Naive thymus-derived CD8-positive, alpha-beta T cell (primary cell): ENCODE results near the gene CDK2. TPM values are rescaled to one million over a fixed set of nuclear protein-coding genes. Genes with fewer than 3 reads are reported as not detected.

ENCODE experiments used
- ATAC-seq, 2 donors: fragments of 150-1000 bp; cut with Tn5 transposase in 1 of 2; sonication (Bioruptor Pico), chemical (Tn5 transposase) in 1 of 2; 1 replicate in 1 of 2; 2 replicates in 1 of 2; pipeline ENCODE4 v1.10.0; 2021; ENCODE audit warnings: mild to moderate bottlenecking in 2 of 2, moderate library complexity in 2 of 2
- POLR2A ChIA-PET: fragments of 350-600 bp; sonication (Branson Sonifier 250); formaldehyde crosslinking; loops from one replicate; lab custom pipeline; 2021; ENCODE audit warnings: antibody characterized with exemption; lab: Charles Lee
- DNase-seq, 10 donors: peaks; one replicate each; pipeline versions ENCODE4 v3.0.0 to v3.0.0-alpha.2; 2020 to 2022
- H3K27ac Mint-ChIP-seq, 10 donors: one replicate each; pipeline ENCODE4 v1.8.0; 2020 to 2022; ENCODE audit warnings: mild to moderate bottlenecking in 10 of 10, mixed read lengths in 10 of 10, moderate library complexity in 4 of 10, inconsistent platforms in 1 of 10
- H3K27me3 Mint-ChIP-seq, 5 donors: one replicate each; pipeline ENCODE4 v1.8.0; 2021 to 2022; ENCODE audit warnings: mixed read lengths in 5 of 5
- H3K36me3 Mint-ChIP-seq, 3 donors: one replicate each; pipeline ENCODE4 v1.8.0; 2020 to 2022; ENCODE audit warnings: mixed read lengths in 3 of 3, mild to moderate bottlenecking in 2 of 3, inconsistent platforms in 1 of 3
- H3K4me1 Mint-ChIP-seq, 4 donors: one replicate each; pipeline ENCODE4 v1.8.0; 2021 to 2022; ENCODE audit warnings: mixed read lengths in 4 of 4
- H3K4me3 Mint-ChIP-seq, 10 donors: one replicate each; pipeline ENCODE4 v1.8.0; 2020 to 2022; ENCODE audit warnings: mild to moderate bottlenecking in 10 of 10, mixed read lengths in 10 of 10, moderate library complexity in 6 of 10, inconsistent platforms in 1 of 10
- H3K9me3 Mint-ChIP-seq, 9 donors: one replicate each; pipeline ENCODE4 v1.8.0; 2020 to 2022; ENCODE audit warnings: mixed read lengths in 9 of 9, mild to moderate bottlenecking in 3 of 9, inconsistent platforms in 1 of 9, moderate library complexity in 1 of 9
- polyA plus RNA-seq, 3 donors: library from polyadenylated mRNA; unstranded; fragments of 300-500 nt; fragmentation: Illumina TruSeq; gene quantifications; one replicate each; pipeline ENCODE4 v1.2.3, GENCODE V29; 2021
- total RNA-seq, 8 experiments: library from RNA in 2 of 8; stranded (reverse) in 2 of 8; gene quantifications; one replicate each; pipeline ENCODE4 v1.2.3 and lab custom pipeline; 2021 to 2026

CDK2 gene
- total and polyA plus RNA-seq, 5 experiments from 2014 or later: 8.0 to 30.8 (median 12.4) TPM

DNA sequence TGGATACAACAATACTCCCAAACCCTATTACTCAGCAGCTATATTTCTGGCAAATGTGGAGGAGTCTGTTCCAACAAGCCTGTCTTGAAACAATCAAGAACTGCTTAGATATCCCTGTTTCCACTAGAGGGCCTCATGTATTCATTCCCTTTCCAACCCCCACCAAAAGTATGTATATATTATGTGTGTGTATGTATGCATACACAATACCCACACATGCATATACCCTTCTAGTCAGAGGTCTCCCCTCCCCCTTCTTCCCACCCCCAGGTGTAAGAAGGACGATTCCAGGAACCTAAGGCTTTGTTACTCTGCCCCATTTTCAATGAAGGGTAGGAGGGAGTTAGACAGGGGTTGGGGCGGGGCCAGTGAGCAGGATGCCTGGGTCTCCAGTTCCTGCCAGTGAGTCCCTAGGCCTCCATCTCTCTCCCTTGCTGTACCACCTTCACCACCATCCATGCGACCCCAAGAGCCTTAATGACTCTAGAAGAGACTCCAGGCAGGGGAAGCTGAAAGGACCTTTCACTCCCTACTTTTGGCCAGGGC lies 35.8 kb upstream of the CDK2 start, which contains the start of gene DGKA:
Gene DGKA (plus strand): TSS at position 392 of the 546 bp plus-strand sequence. CDS start 5,342 bp downstream, outside the sequence.
- peaks cover 20 to 41% (median 29%) of the 10 kb centered on the region in 3 donors for H3K36me3 Mint-ChIP-seq
- no peaks in the 10 kb centered on the region for H3K9me3 Mint-ChIP-seq
- H3K27ac Mint-ChIP-seq: peak within 1 kb of the TSS; percentile 93 to 100 (median 98)
- ATAC-seq: peak; percentile 23 to 24
- peak; percentile 53 to 81 (median 66) for DNase-seq
- H3K4me1 Mint-ChIP-seq: peaks cover 41 to 79% (median 57%) of the 10 kb centered on the region in 4 donors
- POLR2A ChIA-PET: interaction anchor here (0.6 to 12.4 kb wide), 22 partner anchors 4 to 1433 kb away, joined by 3 to 293 read pairs (median 8); partner anchors contain the start of genes DGKA, DNAJC14, ESYT1 and NCKAP1L
- peak within 1 kb of the TSS; percentile 93 to 100 (median 98) for H3K4me3 Mint-ChIP-seq
- no peaks in the 10 kb centered on the region for H3K27me3 Mint-ChIP-seq

GRCh38 chr12:55931317-55931779 lies 35.3 kb upstream of the CDK2 start:
- no peaks in the 10 kb centered on the region for H3K9me3 Mint-ChIP-seq
- POLR2A ChIA-PET: interaction anchor here (0.6 to 12.4 kb wide), 17 partner anchors 5 to 202 kb away, joined by 3 to 293 read pairs (median 13); partner anchors contain the start of genes DGKA, DNAJC14, ORMDL2 and PA2G4
- H3K4me1 Mint-ChIP-seq: peaks cover 43 to 79% (median 57%) of the 10 kb centered on the region in 4 donors
- DNase-seq (no peak), ATAC-seq (no peak)
- peak overlapping the region; percentile 93 to 100 (median 98) for H3K4me3 Mint-ChIP-seq
- H3K27ac Mint-ChIP-seq: peak overlapping the region; percentile 93 to 100 (median 98)
- H3K27me3 Mint-ChIP-seq: no peaks in the 10 kb centered on the region
- H3K36me3 Mint-ChIP-seq: peaks cover 20 to 46% (median 29%) of the 10 kb centered on the region in 3 donors

GRCh38 chr12:55931780-55932550 lies 34.7 kb upstream of the CDK2 start:
- ATAC-seq (no peak), DNase-seq (peak in 2 of 10 donors; percentile 28 to 38)
- peaks cover 18 to 52% (median 31%) of the 10 kb centered on the region in 3 donors for H3K36me3 Mint-ChIP-seq
- H3K9me3 Mint-ChIP-seq: no peaks in the 10 kb centered on the region
- POLR2A ChIA-PET: interaction anchor here (0.6 to 12.4 kb wide), 22 partner anchors 5 to 207 kb away, joined by 3 to 293 read pairs (median 6); partner anchors contain the start of genes DGKA, DNAJC14, ORMDL2 and PA2G4
- peak overlapping the region; percentile 93 to 100 (median 98) for H3K4me3 Mint-ChIP-seq
- no peaks in the 10 kb centered on the region for H3K27me3 Mint-ChIP-seq
- peaks cover 43 to 81% (median 60%) of the 10 kb centered on the region in 4 donors for H3K4me1 Mint-ChIP-seq
- H3K27ac Mint-ChIP-seq: peak overlapping the region; percentile 93 to 100 (median 98)

GRCh38 chr12:55932551-55932910 lies 34.1 kb upstream of the CDK2 start:
- no peaks in the 10 kb centered on the region for H3K27me3 Mint-ChIP-seq
- H3K4me1 Mint-ChIP-seq: peaks cover 49 to 87% (median 66%) of the 10 kb centered on the region in 4 donors

GRCh38 chr12:55933169-55933798 lies 33.3 kb upstream of the CDK2 start:
- H3K36me3 Mint-ChIP-seq: peaks cover 19 to 66% (median 36%) of the 10 kb centered on the region in 3 donors

More at GRCh38 chr12:55932551-55932910, 34.1 kb upstream of the CDK2 start:
- Mint-ChIP-seq H3K9me3 (no peaks in the 10 kb centered on the region), H3K4me3 (peak overlapping the region; percentile 93 to 100 (median 98)), H3K36me3 (peaks cover 19 to 58% (median 31%) of the 10 kb centered on the region in 3 donors), H3K27ac (peak overlapping the region; percentile 92 to 99 (median 98))
- DNase-seq (peak in 9 of 10 donors; percentile 31 to 78 (median 53)), ATAC-seq (peak in 1 of 2 donors; percentile 22)
- POLR2A ChIA-PET: interaction anchor here (0.6 to 12.4 kb wide), 19 partner anchors 6 to 207 kb away, joined by 3 to 293 read pairs (median 8); partner anchors contain the start of genes DGKA, DNAJC14, ORMDL2 and PYM1

DNA sequence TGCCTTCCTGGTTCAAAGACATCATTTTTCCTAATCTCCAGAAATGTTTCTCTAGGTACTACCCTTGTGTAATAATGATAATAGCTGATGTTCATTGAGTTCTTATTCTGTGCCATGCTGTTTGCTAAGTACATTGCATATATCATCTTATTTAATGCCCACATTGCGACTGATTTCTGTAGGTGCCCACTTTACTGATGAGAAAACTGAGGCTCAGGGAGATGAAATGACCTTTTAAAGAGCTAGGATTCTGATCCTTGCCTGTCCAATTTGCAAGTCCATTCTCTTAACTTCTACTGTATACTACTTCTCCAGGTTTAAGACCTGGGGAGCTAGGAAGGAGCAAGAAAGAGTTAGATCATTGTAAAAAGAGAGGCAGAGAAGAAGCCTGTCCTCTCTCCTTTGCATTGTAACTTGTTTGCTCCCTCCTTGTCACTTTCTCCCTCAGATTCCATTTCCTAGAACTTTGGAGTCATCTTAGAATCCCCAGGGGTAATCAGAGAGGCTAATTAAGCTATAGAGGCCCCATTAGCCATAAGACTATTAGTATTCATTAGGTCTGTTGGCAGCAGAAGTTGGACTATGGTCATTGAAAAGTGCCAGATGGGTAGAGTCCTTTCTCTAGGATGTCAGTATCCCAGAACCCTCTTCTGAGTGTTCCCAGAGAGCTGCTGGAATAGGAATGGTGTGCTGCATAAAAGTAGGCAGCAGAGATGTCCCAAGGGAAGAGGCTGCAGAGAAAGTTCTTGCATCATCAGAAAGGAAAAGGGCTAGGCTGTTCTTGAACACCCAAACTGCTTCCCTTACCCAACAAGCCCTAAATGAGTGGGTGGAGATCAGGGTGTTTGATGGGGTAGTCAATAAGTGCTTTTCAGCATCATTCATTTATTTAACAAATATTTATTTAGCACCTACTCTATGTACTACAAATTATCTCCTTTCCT lies 32.6 kb upstream of the CDK2 start:
- H3K27ac Mint-ChIP-seq: peak overlapping the region; percentile 89 to 99 (median 97)

More at GRCh38 chr12:55933169-55933798, 33.3 kb upstream of the CDK2 start:
- POLR2A ChIA-PET: interaction anchor here (0.5 to 12.4 kb wide), 22 partner anchors 6 to 204 kb away, joined by 3 to 293 read pairs (median 5); partner anchors contain the start of genes DGKA, DNAJC14, ORMDL2 and PYM1
- peaks cover 50 to 88% (median 72%) of the 10 kb centered on the region in 4 donors for H3K4me1 Mint-ChIP-seq
- DNase-seq (no peak), ATAC-seq (no peak)
- H3K4me3 Mint-ChIP-seq: peak overlapping the region; percentile 93 to 100 (median 98)
- H3K27me3 Mint-ChIP-seq: no peaks in the 10 kb centered on the region
- H3K9me3 Mint-ChIP-seq: no peaks in the 10 kb centered on the region
- H3K27ac Mint-ChIP-seq: peak overlapping the region; percentile 92 to 99 (median 98)

DNA sequence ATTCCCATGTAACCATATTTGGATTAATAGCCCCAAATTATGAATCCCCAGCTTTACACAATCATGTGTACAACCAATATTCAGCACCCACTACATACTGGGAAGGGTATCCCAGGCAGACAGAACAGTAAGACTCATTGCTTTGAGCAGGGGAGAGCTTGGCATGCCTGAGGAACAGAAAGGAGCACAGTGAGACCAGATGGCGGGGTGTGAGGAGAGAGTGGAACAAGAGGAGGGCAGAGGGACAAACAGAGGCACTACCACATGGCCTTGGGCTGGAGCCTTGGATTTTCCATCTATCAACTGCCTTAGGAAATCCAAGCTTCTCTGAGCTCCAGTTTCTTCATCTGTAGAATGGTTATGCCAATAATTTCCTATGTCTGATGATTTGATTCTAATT lies 31.9 kb upstream of the CDK2 start:
- Mint-ChIP-seq H3K4me1 (peaks cover 56 to 91% (median 80%) of the 10 kb centered on the region in 4 donors), H3K4me3 (peak overlapping the region; percentile 93 to 100 (median 98)), H3K36me3 (peaks cover 19 to 80% (median 37%) of the 10 kb centered on the region in 3 donors), H3K27ac (peak overlapping the region; percentile 92 to 99 (median 97)), H3K27me3 (no peaks in the 10 kb centered on the region), H3K9me3 (no peaks in the 10 kb centered on the region)
- POLR2A ChIA-PET: interaction anchor here (0.5 to 12.4 kb wide), 15 partner anchors 8 to 205 kb away, joined by 3 to 293 read pairs (median 6); partner anchors contain the start of genes DGKA, DNAJC14, ORMDL2 and PYM1
- ATAC-seq (no peak), DNase-seq (no peak)

More for the DNA sequence above, 32.6 kb upstream of the CDK2 start:
- H3K4me3 Mint-ChIP-seq: peak overlapping the region; percentile 93 to 100 (median 98)
- peaks cover 57 to 91% (median 79%) of the 10 kb centered on the region in 4 donors for H3K4me1 Mint-ChIP-seq
- ATAC-seq (no peak), DNase-seq (no peak)
- POLR2A ChIA-PET: interaction anchor here (0.5 to 12.4 kb wide), 21 partner anchors 7 to 205 kb away, joined by 3 to 293 read pairs (median 6); partner anchors contain the start of genes DGKA, DNAJC14, ORMDL2 and PYM1
- H3K27me3 Mint-ChIP-seq: no peaks in the 10 kb centered on the region
- H3K9me3 Mint-ChIP-seq: no peaks in the 10 kb centered on the region
- H3K36me3 Mint-ChIP-seq: peaks cover 19 to 73% (median 38%) of the 10 kb centered on the region in 3 donors

DNA sequence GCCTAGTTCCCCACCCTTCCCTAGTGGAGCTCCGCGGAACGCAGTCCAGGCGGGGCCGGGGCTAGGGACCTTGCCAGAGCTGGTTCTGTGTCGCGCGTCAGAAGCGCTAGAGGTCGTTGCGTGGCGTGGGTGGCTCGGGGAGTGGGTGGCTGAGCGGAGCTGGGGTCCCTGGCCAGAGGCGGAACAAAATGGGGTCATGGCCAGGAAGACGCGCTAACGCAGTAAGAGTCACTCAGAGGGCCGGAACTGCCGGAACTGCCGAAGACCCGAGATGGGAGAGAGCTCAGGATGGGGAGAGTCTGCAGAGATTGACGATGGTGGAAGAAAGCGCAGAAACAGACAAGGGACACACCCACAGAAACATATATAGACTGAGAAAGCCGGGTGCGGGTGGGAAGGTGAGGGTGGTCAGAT lies 30.9 kb upstream of the CDK2 start:
- H3K27me3 Mint-ChIP-seq: no peaks in the 10 kb centered on the region
- ATAC-seq (peak; percentile 7 to 8), DNase-seq (no peak)
- no peaks in the 10 kb centered on the region for H3K9me3 Mint-ChIP-seq
- H3K27ac Mint-ChIP-seq: peak overlapping the region; percentile 92 to 99 (median 96)
- POLR2A ChIA-PET: interaction anchor here (0.6 to 12.4 kb wide), 17 partner anchors 9 to 218 kb away, joined by 3 to 293 read pairs (median 4); partner anchors contain the start of genes DGKA, DNAJC14, ORMDL2 and PA2G4
- peaks cover 19 to 90% (median 45%) of the 10 kb centered on the region in 3 donors for H3K36me3 Mint-ChIP-seq
- H3K4me1 Mint-ChIP-seq: peaks cover 54 to 91% (median 81%) of the 10 kb centered on the region in 4 donors
- H3K4me3 Mint-ChIP-seq: peak overlapping the region; percentile 93 to 100 (median 98)

DNA sequence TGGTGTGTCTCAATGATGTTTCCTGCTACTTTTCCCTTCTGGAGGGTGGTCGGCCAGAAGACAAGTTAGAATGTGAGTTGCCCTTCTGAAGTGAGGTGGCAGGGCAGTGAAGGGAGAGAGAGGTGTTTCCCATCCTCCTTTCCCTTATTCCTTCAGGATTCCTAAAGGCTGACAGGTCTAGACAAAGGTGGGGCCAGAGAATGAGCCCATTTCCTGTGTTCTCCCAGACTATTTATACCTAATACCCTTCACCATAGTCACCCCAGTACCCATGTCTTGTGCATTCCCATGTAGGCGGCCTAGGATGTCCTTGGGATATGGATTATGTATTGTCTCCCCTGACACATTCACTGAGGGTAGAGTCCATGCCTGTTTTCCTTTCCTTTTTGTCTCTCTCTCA lies 28.6 kb upstream of the CDK2 start:
- DNase-seq: no peak
- ATAC-seq: no peak
- Mint-ChIP-seq H3K27ac (peak overlapping the region; percentile 79 to 99 (median 96)), H3K4me1 (peaks cover 58 to 97% (median 92%) of the 10 kb centered on the region in 4 donors), H3K4me3 (peak overlapping the region in 7 of 10 donors; percentile 10 to 98 (median 26)), H3K9me3 (no peaks in the 10 kb centered on the region), H3K36me3 (peaks cover 6 to 98% (median 32%) of the 10 kb centered on the region in 3 donors), H3K27me3 (no peaks in the 10 kb centered on the region)
- POLR2A ChIA-PET: interaction anchor here (0.8 to 12.4 kb wide), 11 partner anchors 11 to 194 kb away, joined by 3 to 293 read pairs (median 4); partner anchors contain the start of genes DGKA, DNAJC14, ORMDL2 and PYM1

DNA sequence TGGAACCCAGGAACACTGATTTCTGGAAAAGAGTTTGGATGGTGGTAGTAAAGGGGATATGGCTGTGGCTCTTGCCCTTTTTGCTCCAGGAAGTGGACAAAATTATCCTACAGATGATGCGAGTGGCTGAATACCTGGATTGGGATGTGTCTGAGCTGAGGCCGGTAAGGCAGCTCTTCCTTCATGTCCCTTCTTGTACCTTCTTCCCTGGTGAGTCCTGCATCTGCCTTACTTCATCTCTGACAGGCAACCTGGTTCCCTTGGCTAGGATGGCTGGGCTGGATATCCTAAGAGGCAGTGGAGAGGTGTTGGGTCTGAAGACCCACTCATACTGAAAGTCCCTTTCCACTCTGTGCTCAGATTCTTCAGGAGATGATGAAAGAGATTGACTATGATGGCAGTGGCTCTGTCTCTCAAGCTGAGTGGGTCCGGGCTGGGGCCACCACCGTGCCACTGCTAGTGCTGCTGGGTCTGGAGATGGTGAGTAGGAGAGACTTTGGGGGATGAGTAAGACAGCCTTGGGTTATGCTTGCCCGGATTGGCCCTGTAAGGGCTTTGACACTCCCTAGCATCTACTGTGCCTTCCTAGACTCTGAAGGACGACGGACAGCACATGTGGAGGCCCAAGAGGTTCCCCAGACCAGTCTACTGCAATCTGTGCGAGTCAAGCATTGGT lies 27.7 kb upstream of the CDK2 start:
- Mint-ChIP-seq H3K27me3 (no peaks in the 10 kb centered on the region), H3K4me3 (peak overlapping the region in 8 of 10 donors; percentile 12 to 98 (median 60)), H3K36me3 (peaks cover 6 to 99% (median 27%) of the 10 kb centered on the region in 3 donors), H3K27ac (peak overlapping the region; percentile 79 to 99 (median 95)), H3K4me1 (peaks cover 56 to 98% (median 88%) of the 10 kb centered on the region in 4 donors), H3K9me3 (no peaks in the 10 kb centered on the region)
- DNase-seq (no peak), ATAC-seq (no peak)
- POLR2A ChIA-PET: interaction anchor here (0.8 to 12.4 kb wide), 20 partner anchors 9 to 209 kb away, joined by 3 to 293 read pairs (median 4); partner anchors contain the start of genes DGKA, DNAJC14, ORMDL2 and PYM1
